ENCODE results near the gene AFF1. TPM values are rescaled to one million over a fixed set of nuclear protein-coding genes. Genes with fewer than 3 reads are reported as not detected.

The AFF1 gene
- total RNA-seq, 2 donors from 2014 or later: 42.8 to 57.0 TPM

DNA sequence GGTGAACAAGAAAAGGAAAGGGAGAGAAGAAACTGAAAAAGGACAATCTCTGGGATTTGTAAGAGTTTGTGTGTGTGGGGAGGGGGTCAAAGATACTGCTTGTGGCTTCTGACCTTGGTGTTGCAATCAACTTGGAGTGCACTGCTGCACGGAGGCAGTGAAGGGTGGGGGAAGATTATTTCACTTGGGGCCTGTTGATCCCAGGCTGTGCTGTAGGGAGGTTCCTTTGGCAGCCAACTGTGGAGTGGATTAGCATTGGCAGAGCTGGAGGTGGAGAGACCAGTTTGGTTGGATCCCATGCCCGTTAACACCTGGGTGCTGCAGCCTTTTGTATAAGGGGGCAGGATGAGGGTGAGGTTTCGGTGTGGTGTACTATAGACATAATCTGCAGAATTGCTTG lies 38.2 kb downstream of the AFF1 start:
- ATAC-seq (peak; percentile 92), DNase-seq (peak; percentile 83 to 93 (median 88))
- intact Hi-C loops (cut with DNase I): no loop called here
- no peaks in the 10 kb centered on the region for H3K27me3 ChIP-seq
- H3K36me3 ChIP-seq (replicated peaks in 1 of 2; ENCODE audit: insufficient read depth in 1 of 2, low read depth in 2 of 2): no peaks in the 10 kb centered on the region
- peaks cover 64% of the 10 kb centered on the region for H3K4me1 ChIP-seq
- TF ChIP-seq POLR2A (IDR thresholded peaks at IDR 0.05) (no peak), CTCF (IDR thresholded peaks at IDR 0.05) (peak in 1 of 7 experiments; percentile 12)
- H3K4me3 ChIP-seq: no peak overlapping the region
- H3K9me3 ChIP-seq: no peaks in the 10 kb centered on the region
- H3K27ac ChIP-seq: peak overlapping the region; percentile 45 to 62 (median 58)
- 8 to 22% methylated on average over 3 of the region's 3 CpGs for WGBS, 2 donors

DNA sequence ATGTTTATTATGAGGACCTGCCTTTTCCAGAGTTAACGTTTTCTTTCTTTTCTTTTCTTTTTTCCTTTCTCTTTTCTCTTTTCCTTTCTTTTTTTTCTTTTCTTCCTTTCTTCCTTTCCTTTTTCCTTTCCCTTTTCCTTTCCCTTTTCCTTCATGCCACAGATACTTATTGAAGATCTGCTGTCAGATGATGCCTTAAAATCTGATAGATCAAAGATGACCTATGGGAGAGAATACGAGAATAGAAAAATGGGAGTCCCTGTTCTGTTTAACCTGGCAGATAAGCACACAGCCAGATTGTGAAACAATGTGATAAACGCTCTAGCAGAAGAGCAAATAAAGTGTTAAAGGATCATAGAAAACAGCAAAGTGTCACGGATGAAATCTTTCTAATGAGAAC lies 38.9 kb downstream of the AFF1 start:
- H3K4me3 ChIP-seq: no peak overlapping the region
- H3K4me1 ChIP-seq: peaks cover 64% of the 10 kb centered on the region
- no peaks in the 10 kb centered on the region for H3K9me3 ChIP-seq
- no peak for ATAC-seq
- H3K36me3 ChIP-seq (replicated peaks in 1 of 2; ENCODE audit: insufficient read depth in 1 of 2, low read depth in 2 of 2): no peaks in the 10 kb centered on the region
- peak overlapping the region in 3 of 4 donors; percentile 57 to 62 (median 59) for H3K27ac ChIP-seq
- no peak for TF ChIP-seq POLR2A (IDR thresholded peaks at IDR 0.05)
- no peak for TF ChIP-seq CTCF (IDR thresholded peaks at IDR 0.05)
- intact Hi-C loops (cut with DNase I): no loop called here
- WGBS, 2 donors: 10 to 23% methylated on average over 4 of the region's 4 CpGs
- no peaks in the 10 kb centered on the region for H3K27me3 ChIP-seq
- no peak for DNase-seq

- Histone ChIP-seq H3K36me3 (replicated peaks in 1 of 2; ENCODE audit: insufficient read depth in 1 of 2, low read depth in 2 of 2) (no peaks in the 10 kb centered on the region), H3K4me1 (peaks cover 64% of the 10 kb centered on the region), H3K9me3 (no peaks in the 10 kb centered on the region), H3K4me3 (no peak overlapping the region), H3K27ac (peak overlapping the region in 1 of 4 donors; percentile 62), H3K27me3 (no peaks in the 10 kb centered on the region)
- no peak for DNase-seq
- no peak for ATAC-seq
- 68 to 80% methylated on average over 8 of the region's 8 CpGs for WGBS, 2 donors
- TF ChIP-seq CTCF (IDR thresholded peaks at IDR 0.05) (no peak), POLR2A (IDR thresholded peaks at IDR 0.05) (no peak)
- intact Hi-C loops (cut with DNase I): no loop called here
Observed at GRCh38 chr4:86974551-86974994, 39.8 kb downstream of the AFF1 start.

- WGBS, 2 donors: 89% methylated on average over 2 of the region's 2 CpGs
- intact Hi-C loops (cut with DNase I): no loop called here
- no peak for ATAC-seq
Observed at GRCh38 chr4:86975927-86976326, 41.1 kb downstream of the AFF1 start.

More at GRCh38 chr4:86975927-86976326, 41.1 kb downstream of the AFF1 start:
- no peak for TF ChIP-seq POLR2A (IDR thresholded peaks at IDR 0.05)
- TF ChIP-seq CTCF (IDR thresholded peaks at IDR 0.05): no peak
- Histone ChIP-seq H3K9me3 (no peaks in the 10 kb centered on the region), H3K27ac (no peak overlapping the region), H3K27me3 (no peaks in the 10 kb centered on the region), H3K4me1 (peaks cover 55% of the 10 kb centered on the region), H3K36me3 (replicated peaks in 1 of 2; ENCODE audit: insufficient read depth in 1 of 2, low read depth in 2 of 2) (no peaks in the 10 kb centered on the region), H3K4me3 (no peak overlapping the region)
- no peak for DNase-seq
